ENCODE results near the gene ZBTB46.

The ZBTB46 gene

GRCh38 chr20:63792866-63793265 is 38.2 kb downstream of the ZBTB46 start:
- no peaks in the 10 kb centered on the region for H3F3A ChIP-seq (ENCODE audit: low read depth)
- H3K9ac ChIP-seq (ENCODE audit: low read depth, low read length, poor library complexity, severe bottlenecking): no peak overlapping the region
- H3K79me2 ChIP-seq (ENCODE audit: insufficient read depth, low read length): no peaks in the 10 kb centered on the region
- H3K27me3 ChIP-seq (ENCODE audit: insufficient read depth, low read length, poor library complexity, severe bottlenecking): no peaks in the 10 kb centered on the region
- no peaks in the 10 kb centered on the region for H3K9me2 ChIP-seq (replicated peaks; ENCODE audit: low read depth, low read length)
- no peaks in the 10 kb centered on the region for H3K9me3 ChIP-seq (ENCODE audit: insufficient read depth, low read depth, low read length)
- no peaks in the 10 kb centered on the region for H3K4me1 ChIP-seq (ENCODE audit: insufficient read depth, low read length, poor library complexity, severe bottlenecking)
- no peak overlapping the region for H3K4me3 ChIP-seq (ENCODE audit: low read length, poor library complexity, severe bottlenecking)
- H3K36me3 ChIP-seq (ENCODE audit: insufficient read depth, low read length): no peaks in the 10 kb centered on the region; the same call in 1 of the 2 replicates
- H2AFZ ChIP-seq (ENCODE audit: low read length): no peak overlapping the region
- TF ChIP-seq CTCF (conservative IDR thresholded peaks at IDR 0.05; ENCODE audit: low read length) (no peak), EZH2phosphoT487 (IDR thresholded peaks at IDR 0.05; ENCODE audit: borderline replicate concordance) (no peak)
- no peak overlapping the region for H3K4me2 ChIP-seq (ENCODE audit: low read depth, low read length, poor library complexity, severe bottlenecking)
- no peaks in the 10 kb centered on the region for H4K20me1 ChIP-seq (ENCODE audit: insufficient read depth, low read length, poor library complexity, severe bottlenecking)

GRCh38 chr20:63791497-63792156 is 39.4 kb downstream of the ZBTB46 start:
- H3K9ac ChIP-seq (ENCODE audit: low read depth, low read length, poor library complexity, severe bottlenecking): no peak overlapping the region
- no peaks in the 10 kb centered on the region for H4K20me1 ChIP-seq (ENCODE audit: insufficient read depth, low read length, poor library complexity, severe bottlenecking)
- no peak overlapping the region for H2AFZ ChIP-seq (ENCODE audit: low read length)

GRCh38 chr20:63790572-63791168 is 40.4 kb downstream of the ZBTB46 start:
- Histone ChIP-seq H3K9ac (ENCODE audit: low read depth, low read length, poor library complexity, severe bottlenecking) (no peak overlapping the region), H3K36me3 (ENCODE audit: insufficient read depth, low read length) (no peaks in the 10 kb centered on the region; the same call in 1 of the 2 replicates), H3K9me2 (replicated peaks; ENCODE audit: low read depth, low read length) (no peaks in the 10 kb centered on the region), H3K9me3 (ENCODE audit: insufficient read depth, low read depth, low read length) (no peaks in the 10 kb centered on the region), H4K20me1 (ENCODE audit: insufficient read depth, low read length, poor library complexity, severe bottlenecking) (no peaks in the 10 kb centered on the region), H3K79me2 (ENCODE audit: insufficient read depth, low read length) (no peaks in the 10 kb centered on the region), H3K4me3 (ENCODE audit: low read length, poor library complexity, severe bottlenecking) (no peak overlapping the region), H3K4me2 (ENCODE audit: low read depth, low read length, poor library complexity, severe bottlenecking) (no peak overlapping the region), H3K4me1 (ENCODE audit: insufficient read depth, low read length, poor library complexity, severe bottlenecking) (no peaks in the 10 kb centered on the region), H2AFZ (ENCODE audit: low read length) (no peak overlapping the region), H3K27me3 (ENCODE audit: insufficient read depth, low read length, poor library complexity, severe bottlenecking) (no peaks in the 10 kb centered on the region), H3F3A (ENCODE audit: low read depth) (no peaks in the 10 kb centered on the region)
- TF ChIP-seq EZH2phosphoT487 (IDR thresholded peaks at IDR 0.05; ENCODE audit: borderline replicate concordance) (no peak), CTCF (conservative IDR thresholded peaks at IDR 0.05; ENCODE audit: low read length) (no peak)

More at GRCh38 chr20:63791497-63792156, 39.4 kb downstream of the ZBTB46 start:
- H3K4me3 ChIP-seq (ENCODE audit: low read length, poor library complexity, severe bottlenecking): no peak overlapping the region
- H3K36me3 ChIP-seq (ENCODE audit: insufficient read depth, low read length): no peaks in the 10 kb centered on the region; the same call in 1 of the 2 replicates
- no peak overlapping the region for H3K4me2 ChIP-seq (ENCODE audit: low read depth, low read length, poor library complexity, severe bottlenecking)
- no peaks in the 10 kb centered on the region for H3K9me3 ChIP-seq (ENCODE audit: insufficient read depth, low read depth, low read length)
- no peaks in the 10 kb centered on the region for H3K27me3 ChIP-seq (ENCODE audit: insufficient read depth, low read length, poor library complexity, severe bottlenecking)
- TF ChIP-seq EZH2phosphoT487 (IDR thresholded peaks at IDR 0.05; ENCODE audit: borderline replicate concordance) (no peak), CTCF (conservative IDR thresholded peaks at IDR 0.05; ENCODE audit: low read length) (no peak)
- H3K4me1 ChIP-seq (ENCODE audit: insufficient read depth, low read length, poor library complexity, severe bottlenecking): no peaks in the 10 kb centered on the region
- H3K79me2 ChIP-seq (ENCODE audit: insufficient read depth, low read length): no peaks in the 10 kb centered on the region
- H3K9me2 ChIP-seq (replicated peaks; ENCODE audit: low read depth, low read length): no peaks in the 10 kb centered on the region
- no peaks in the 10 kb centered on the region for H3F3A ChIP-seq (ENCODE audit: low read depth)
